Measurements from ENCODE around the gene CEP104. TPM values are rescaled to one million over a fixed set of nuclear protein-coding genes. Genes with fewer than 3 reads are reported as not detected.

CEP104 gene
- total and polyA plus RNA-seq, 8 donors: 7.0 to 128 (median 28.7) TPM

GRCh38 chr1:3871451-3871805 lies 14.4 kb upstream of the CEP104 start:
- peaks cover 52 to 97% (median 96%) of the 10 kb centered on the region in 4 donors for H3K36me3 ChIP-seq
- intact Hi-C loops (cut with DNase I; ENCODE audit: low total_unique reads): no loop called here
- no peaks in the 10 kb centered on the region for H3K9me3 ChIP-seq
- no peak overlapping the region for H3K27ac ChIP-seq
- H3K27me3 ChIP-seq: no peaks in the 10 kb centered on the region
- no peak overlapping the region for H3K4me3 ChIP-seq
- 94 to 97% (median 94%) methylated on average over 7 of the region's 7 CpGs for WGBS, 5 donors
- no peaks in the 10 kb centered on the region for H3K4me1 ChIP-seq
- no peak for DNase-seq
- no peak for TF ChIP-seq POLR2AphosphoS5 (IDR thresholded peaks at IDR 0.05)
- TF ChIP-seq, protein P1, sequence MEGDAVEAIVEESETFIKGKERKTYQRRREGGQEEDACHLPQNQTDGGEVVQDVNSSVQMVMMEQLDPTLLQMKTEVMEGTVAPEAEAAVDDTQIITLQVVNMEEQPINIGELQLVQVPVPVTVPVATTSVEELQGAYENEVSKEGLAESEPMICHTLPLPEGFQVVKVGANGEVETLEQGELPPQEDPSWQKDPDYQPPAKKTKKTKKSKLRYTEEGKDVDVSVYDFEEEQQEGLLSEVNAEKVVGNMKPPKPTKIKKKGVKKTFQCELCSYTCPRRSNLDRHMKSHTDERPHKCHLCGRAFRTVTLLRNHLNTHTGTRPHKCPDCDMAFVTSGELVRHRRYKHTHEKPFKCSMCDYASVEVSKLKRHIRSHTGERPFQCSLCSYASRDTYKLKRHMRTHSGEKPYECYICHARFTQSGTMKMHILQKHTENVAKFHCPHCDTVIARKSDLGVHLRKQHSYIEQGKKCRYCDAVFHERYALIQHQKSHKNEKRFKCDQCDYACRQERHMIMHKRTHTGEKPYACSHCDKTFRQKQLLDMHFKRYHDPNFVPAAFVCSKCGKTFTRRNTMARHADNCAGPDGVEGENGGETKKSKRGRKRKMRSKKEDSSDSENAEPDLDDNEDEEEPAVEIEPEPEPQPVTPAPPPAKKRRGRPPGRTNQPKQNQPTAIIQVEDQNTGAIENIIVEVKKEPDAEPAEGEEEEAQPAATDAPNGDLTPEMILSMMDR (IDR thresholded peaks at IDR 0.05): no peak
- no peak for TF ChIP-seq POLR2A (IDR thresholded peaks at IDR 0.05)
- no peak for TF ChIP-seq EP300 (IDR thresholded peaks at IDR 0.05)

DNA sequence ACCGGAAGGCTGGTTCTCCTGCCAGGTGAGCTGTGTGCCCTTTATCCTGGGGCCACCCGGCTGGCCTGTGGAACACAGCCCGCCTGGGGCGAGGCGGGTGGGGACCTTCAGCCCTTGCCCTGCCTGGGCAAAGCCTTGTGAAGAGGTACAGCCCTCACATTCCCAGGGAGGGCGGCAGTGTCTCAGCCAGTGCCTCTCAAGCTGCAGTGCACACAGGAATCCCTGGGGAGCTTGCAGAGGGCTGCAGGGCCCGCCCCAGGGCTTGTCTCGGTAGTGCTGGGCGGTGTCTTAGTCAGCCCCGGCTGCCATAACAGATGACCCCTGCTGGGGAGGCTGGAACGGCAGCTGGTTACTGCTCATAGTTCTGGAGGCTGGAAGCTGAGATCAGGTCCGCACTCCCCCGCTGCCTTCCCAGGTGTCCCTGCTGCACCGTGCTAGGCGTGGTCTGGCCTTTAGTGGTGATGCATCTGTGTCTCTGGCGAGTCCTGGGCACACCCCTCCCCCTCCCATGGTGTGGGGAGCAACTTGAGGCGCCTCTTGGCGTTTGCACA lies 12.8 kb upstream of the CEP104 start:
- H3K9me3 ChIP-seq: no peaks in the 10 kb centered on the region
- peaks cover 0 to 6% (median 0%) of the 10 kb centered on the region in 4 donors for H3K4me1 ChIP-seq
- no peaks in the 10 kb centered on the region for H3K27me3 ChIP-seq
- peaks cover 41 to 92% (median 89%) of the 10 kb centered on the region in 4 donors for H3K36me3 ChIP-seq
- intact Hi-C loops (cut with DNase I; ENCODE audit: low total_unique reads): no loop called here
- TF ChIP-seq EP300 (IDR thresholded peaks at IDR 0.05): no peak
- TF ChIP-seq, protein P1 (IDR thresholded peaks at IDR 0.05): no peak
- 67 to 89% (median 76%) methylated on average over 3 to 18 of the region's 18 CpGs for WGBS, 5 donors
- H3K4me3 ChIP-seq: no peak overlapping the region
- DNase-seq: peak in 1 of 2 donors; percentile 53
- H3K27ac ChIP-seq: no peak overlapping the region

GRCh38 chr1:3868464-3869006 lies 11.5 kb upstream of the CEP104 start:
- H3K4me1 ChIP-seq: peaks cover 0 to 11% (median 0%) of the 10 kb centered on the region in 4 donors
- no peaks in the 10 kb centered on the region for H3K9me3 ChIP-seq
- WGBS, 5 donors: 80 to 94% (median 86%) methylated on average over 13 of the region's 13 CpGs
- intact Hi-C loops (cut with DNase I; ENCODE audit: low total_unique reads): no loop called here
- no peak overlapping the region for H3K27ac ChIP-seq
- H3K36me3 ChIP-seq: peaks cover 35 to 82% (median 79%) of the 10 kb centered on the region in 4 donors
- DNase-seq: no peak
- no peaks in the 10 kb centered on the region for H3K27me3 ChIP-seq
- TF ChIP-seq, protein P1 (IDR thresholded peaks at IDR 0.05): no peak
- TF ChIP-seq POLR2AphosphoS5 (IDR thresholded peaks at IDR 0.05) (no peak), POLR2A (IDR thresholded peaks at IDR 0.05) (no peak), EP300 (IDR thresholded peaks at IDR 0.05) (no peak)
- no peak overlapping the region for H3K4me3 ChIP-seq

GRCh38 chr1:3865606-3866160 lies 8.7 kb upstream of the CEP104 start:
- Histone ChIP-seq H3K27ac (no peak overlapping the region), H3K36me3 (peaks cover 23 to 64% (median 54%) of the 10 kb centered on the region in 4 donors), H3K4me1 (peaks cover 0 to 11% (median 0%) of the 10 kb centered on the region in 4 donors), H3K4me3 (no peak overlapping the region), H3K9me3 (no peaks in the 10 kb centered on the region), H3K27me3 (no peaks in the 10 kb centered on the region)
- no peak for DNase-seq
- intact Hi-C loops (cut with DNase I; ENCODE audit: low total_unique reads): no loop called here
- 79 to 88% (median 84%) methylated on average over 14 to 18 of the region's 18 CpGs for WGBS, 5 donors
- TF ChIP-seq POLR2AphosphoS5 (IDR thresholded peaks at IDR 0.05): no peak
- no peak for TF ChIP-seq POLR2A (IDR thresholded peaks at IDR 0.05)
- TF ChIP-seq EP300 (IDR thresholded peaks at IDR 0.05): no peak
- TF ChIP-seq, protein P1 (IDR thresholded peaks at IDR 0.05): no peak

All from stomach (tissue), 9 donors.